ENCODE measurements around the gene ITPR1.

GRCh38 chr3:4574426-4574965 lies 81.3 kb downstream of the ITPR1 start:
- no peak for TF ChIP-seq CTCF (IDR thresholded peaks at IDR 0.05)
- TF ChIP-seq POLR2A (IDR thresholded peaks at IDR 0.05) = no peak
